Suppressor macrophage treated with lipopolysaccharide for 1 hour (primary cell): ENCODE data around the gene TMEM11.

Experiments used
- DNase-seq, 3 donors: peaks; one replicate each; pipeline ENCODE4 v3.0.0-alpha.2; 2020 to 2022

The TMEM11 gene

GRCh38 chr17:21177854-21178600, 35.9 kb downstream of the TMEM11 start:
- no peak for DNase-seq

- no peak for DNase-seq
Measured at GRCh38 chr17:21177401-21177800, 36.6 kb downstream of the TMEM11 start.

- no peak for DNase-seq
Measured at GRCh38 chr17:21176773-21177395, 37.1 kb downstream of the TMEM11 start.

- no peak for DNase-seq
Measured at GRCh38 chr17:21174713-21175112, 39.2 kb downstream of the TMEM11 start.

- no peak for DNase-seq
Measured at GRCh38 chr17:21174186-21174585, 39.8 kb downstream of the TMEM11 start.

GRCh38 chr17:21173543-21173942, 40.4 kb downstream of the TMEM11 start:
- no peak for DNase-seq

GRCh38 chr17:21172846-21173245, 41.1 kb downstream of the TMEM11 start:
- no peak for DNase-seq

- no peak for DNase-seq
Measured at GRCh38 chr17:21171970-21172510, 41.9 kb downstream of the TMEM11 start.

GRCh38 chr17:21171309-21171922, 42.5 kb downstream of the TMEM11 start:
- DNase-seq = peak; percentile 43 to 60 (median 57)

GRCh38 chr17:21170809-21171208, 43.2 kb downstream of the TMEM11 start:
- DNase-seq = peak; percentile 36 to 52 (median 48)

GRCh38 chr17:21169496-21169895, 44.5 kb downstream of the TMEM11 start:
- no peak for DNase-seq

- DNase-seq = no peak
Measured at GRCh38 chr17:21168555-21168865, 45.5 kb downstream of the TMEM11 start.

- peak; percentile 47 to 61 (median 52) for DNase-seq
Measured at GRCh38 chr17:21167303-21167702, 46.7 kb downstream of the TMEM11 start.

GRCh38 chr17:21166595-21167210, 47.3 kb downstream of the TMEM11 start:
- DNase-seq = peak; percentile 28 to 42 (median 30)

- no peak for DNase-seq
Measured at GRCh38 chr17:21165922-21166594, 47.9 kb downstream of the TMEM11 start.

- DNase-seq = no peak
Measured at GRCh38 chr17:21164620-21165019, 49.3 kb downstream of the TMEM11 start.

GRCh38 chr17:21164216-21164615, 49.7 kb downstream of the TMEM11 start:
- DNase-seq = peak; percentile 30 to 50 (median 49)

- no peak for DNase-seq
Measured at GRCh38 chr17:21163101-21163500, 50.9 kb downstream of the TMEM11 start.

GRCh38 chr17:21162394-21162775, 51.6 kb downstream of the TMEM11 start:
- DNase-seq = no peak

GRCh38 chr17:21161498-21162393, 52.2 kb downstream of the TMEM11 start:
- DNase-seq = no peak

GRCh38 chr17:21160401-21160800, 53.6 kb downstream of the TMEM11 start:
- no peak for DNase-seq
